Right lobe of liver (tissue), 4 donors: Measurements from ENCODE around the gene GABRG3.

ENCODE experiments used
- CTCF ChIP-seq, 4 donors: fragments of 200-600 bp in 3 of 4; fragments of 450-650 bp in 1 of 4; IDR thresholded peaks; one replicate each; pipeline versions ENCODE4 v1.5.1 to v1.8.0; 2016 to 2022; ENCODE audit warnings: antibody characterized with exemption in 4 of 4, mild to moderate bottlenecking in 2 of 4
- POLR2A ChIP-seq: fragments of 450-650 bp; IDR thresholded peaks from one replicate; pipeline ENCODE4 v1.6.1; 2017; ENCODE audit warnings: antibody characterized with exemption, mild to moderate bottlenecking
- donor health status: DM: no; HTN: no; CAD: no.
- donor health status: DM: no; HTN: no; CAD: no.
- donor health status: DM: no; HTN: yes; CAD: no.

DNA sequence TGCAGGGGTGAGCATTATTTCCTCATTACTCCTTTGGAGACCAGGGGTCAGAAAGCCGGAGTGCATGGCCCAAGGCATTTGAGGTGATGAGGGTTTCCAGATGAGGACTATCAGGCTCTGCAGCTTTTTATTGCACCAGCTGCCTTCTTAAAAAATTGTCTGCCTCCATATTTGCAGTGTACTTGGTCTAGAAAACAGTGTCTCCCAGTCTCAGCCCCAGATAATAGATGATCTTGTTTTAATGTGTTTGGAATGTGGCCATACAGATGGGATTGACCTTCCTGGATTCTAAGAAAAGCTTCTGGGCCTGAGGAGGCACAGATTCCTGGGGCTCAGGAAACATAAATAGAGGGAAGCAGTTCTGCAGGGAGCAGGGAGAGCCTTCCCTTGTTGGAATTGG, 123.3 kb downstream of the GABRG3 start:
- no peak for TF ChIP-seq POLR2A
- no peak for TF ChIP-seq CTCF (IDR thresholded peaks at IDR 0.05)
